Transverse colon (tissue), 4 donors: Measurements from ENCODE around the gene VWA8. TPM values are rescaled to one million over a fixed set of nuclear protein-coding genes. Genes with fewer than 3 reads are reported as not detected.

Experiments used
- DNase-seq: peaks from one replicate; pipeline ENCODE4 v3.0.0-alpha.2; 2019
- H3K27ac ChIP-seq, 4 donors: fragments of 200-600 bp; sonication (generic); 2 replicates each; pipeline ENCODE4 v1.5.1; 2016 to 2018; ENCODE audit warnings: inconsistent platforms in 4 of 4
- H3K27me3 ChIP-seq: fragments of 200-600 bp; sonication (generic); 2 replicates; pipeline ENCODE4 v1.5.1; 2017; ENCODE audit warnings: inconsistent platforms
- H3K36me3 ChIP-seq, 4 donors: fragments of 200-600 bp; sonication (generic); 2 replicates each; pipeline ENCODE4 v1.5.1; 2017 to 2019; ENCODE audit warnings: inconsistent platforms in 4 of 4
- H3K4me1 ChIP-seq, 4 donors: fragments of 200-600 bp; sonication (generic); 2 replicates each; pipeline ENCODE4 v1.5.1; 2017 to 2020; ENCODE audit warnings: inconsistent platforms in 4 of 4
- H3K4me3 ChIP-seq, 4 donors: fragments of 200-600 bp; sonication (generic); 1 replicate in 1 of 4; 2 replicates in 3 of 4; pipeline versions ENCODE4 v1.5.1 to v1.6.1; 2017 to 2019; ENCODE audit warnings: inconsistent platforms in 4 of 4
- H3K9me3 ChIP-seq, 2 donors: fragments of 200-600 bp; sonication (generic); 2 replicates each; pipeline ENCODE4 v1.5.1; 2017 to 2019; ENCODE audit warnings: inconsistent platforms in 2 of 2
- CTCF ChIP-seq, 5 experiments: fragments of 200-600 bp in 3 of 5; fragments of 450-650 bp in 2 of 5; sonication (generic) in 3 of 5; IDR thresholded peaks; 1 replicate in 2 of 5; 2 replicates in 3 of 5; pipeline ENCODE4 v1.5.1; 2016 to 2017; ENCODE audit warnings: antibody characterized with exemption in 5 of 5, inconsistent platforms in 3 of 5, mild to moderate bottlenecking in 2 of 5, moderate library complexity in 1 of 5
- EP300 ChIP-seq: sonication (generic); formaldehyde crosslinking; IDR thresholded peaks from one replicate; pipeline ENCODE4 v1.6.1; 2017; ENCODE audit warnings: antibody characterized with exemption, low read depth
- POLR2A ChIP-seq: fragments of 450-650 bp; IDR thresholded peaks from one replicate; pipeline ENCODE4 v1.6.1; 2016; ENCODE audit warnings: antibody characterized with exemption, mild to moderate bottlenecking, moderate library complexity
- POLR2AphosphoS5 ChIP-seq, 3 donors: sonication (generic); formaldehyde crosslinking; IDR thresholded peaks; one replicate each; pipeline ENCODE4 v1.6.1; 2016; ENCODE audit warnings: antibody characterized with exemption in 3 of 3
- WGBS, 2 donors: methylation state at CpG; one replicate each; pipeline ENCODE4 v1.1.5; 2018; ENCODE audit warnings: low coverage in 1 of 2; 5-methylcytosine and 5-hydroxymethylcytosine counted together
- in situ Hi-C, 4 donors: fragments of 200-750 bp; cut with MboI; loops; one replicate each; pipeline versions ENCODE4 v1.15.0 to v1.15.1; 2017; ENCODE audit warnings: low sequenced_read_pairs in 3 of 4, low pct_ligation_motif_present in 1 of 4, low pct_unique_long_range_greater_than_20kb in 1 of 4
- intact Hi-C: fragments of 100-400 bp; cut with DNase I; formaldehyde crosslinking; loops from one replicate; pipeline ENCODE4 v1.15.1; 2023; ENCODE audit warnings: low total_unique reads
- total RNA-seq, 4 donors: library from RNA; depleted of rRNA; stranded (reverse); fragments of >200 nt; gene quantifications; one replicate each; pipeline ENCODE4 v1.1.0, GENCODE V29; 2016

VWA8 gene
- total RNA-seq, 4 donors from 2014 or later, result 12.7 to 65.1 (median 35.0) TPM

DNA sequence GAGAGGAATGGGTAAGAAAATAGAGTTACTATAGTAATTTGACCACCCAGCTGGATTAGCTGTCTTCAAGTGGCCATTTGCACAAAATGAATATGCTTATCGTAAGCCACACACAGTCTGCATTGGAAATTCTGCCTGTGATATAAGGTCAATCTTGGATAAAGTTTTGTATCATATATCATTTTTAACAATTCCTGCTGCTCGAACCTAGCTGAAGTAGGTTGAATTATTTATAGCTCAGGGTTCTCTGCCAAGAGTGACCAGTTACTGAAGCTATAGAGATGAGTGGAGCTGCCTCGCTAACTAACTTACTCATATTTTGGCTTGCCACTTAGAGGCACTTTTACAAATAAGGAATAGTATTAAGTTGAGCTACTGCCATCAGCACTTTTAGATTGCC, 282.7 kb downstream of the VWA8 start:
- Histone ChIP-seq H3K4me3 (no peak overlapping the region), H3K9me3 (no peaks in the 10 kb centered on the region), H3K4me1 (peaks cover 0 to 4% (median 0%) of the 10 kb centered on the region in 4 donors), H3K36me3 (no peaks in the 10 kb centered on the region), H3K27ac (peak overlapping the region in 2 of 4 donors; percentile 31), H3K27me3 (no peaks in the 10 kb centered on the region)
- DNase-seq, result no peak
- WGBS, 2 donors, result 69 to 82% methylated on average over 3 of the region's 3 CpGs
- in situ Hi-C loops (no loop called here), intact Hi-C loops (no loop called here)
- TF ChIP-seq POLR2AphosphoS5 (IDR thresholded peaks at IDR 0.05) (no peak), EP300 (no peak), CTCF (IDR thresholded peaks at IDR 0.05) (no peak), POLR2A (no peak)

- Histone ChIP-seq H3K27me3 (no peaks in the 10 kb centered on the region), H3K4me3 (no peak overlapping the region), H3K36me3 (peaks cover 0 to 6% (median 0%) of the 10 kb centered on the region in 4 donors), H3K4me1 (peaks cover 0 to 4% (median 0%) of the 10 kb centered on the region in 4 donors), H3K9me3 (no peaks in the 10 kb centered on the region), H3K27ac (no peak overlapping the region)
- 94 to 97% methylated on average over 2 to 3 of the region's 3 CpGs for WGBS, 2 donors
- in situ Hi-C loops, result no loop called here
- TF ChIP-seq POLR2A, result no peak
- no peak for TF ChIP-seq EP300
- TF ChIP-seq POLR2AphosphoS5 (IDR thresholded peaks at IDR 0.05), result no peak
- no peak for TF ChIP-seq CTCF (IDR thresholded peaks at IDR 0.05)
- DNase-seq, result no peak
- intact Hi-C loops, result no loop called here
Observed at GRCh38 chr13:41675306-41675705, 285.6 kb downstream of the VWA8 start.

- H3K4me1 ChIP-seq, result peaks cover 0 to 4% (median 0%) of the 10 kb centered on the region in 4 donors
- H3K36me3 ChIP-seq, result peaks cover 0 to 9% (median 0%) of the 10 kb centered on the region in 4 donors
- no peak for TF ChIP-seq POLR2AphosphoS5 (IDR thresholded peaks at IDR 0.05)
- TF ChIP-seq EP300, result no peak
- TF ChIP-seq POLR2A, result no peak
- TF ChIP-seq CTCF (IDR thresholded peaks at IDR 0.05), result no peak
- H3K4me3 ChIP-seq, result no peak overlapping the region
- H3K27me3 ChIP-seq, result no peaks in the 10 kb centered on the region
- DNase-seq, result no peak
- 48 to 100% methylated on average over 1 to 2 of the region's 2 CpGs for WGBS, 2 donors
- in situ Hi-C loops, result loop anchor here in 2 of 4 donors (25.0 kb wide), 2 partner anchors 262 to 438 kb away; no protein-coding TSS in a partner anchor
- no peak overlapping the region for H3K27ac ChIP-seq
- intact Hi-C loops, result no loop called here
- no peaks in the 10 kb centered on the region for H3K9me3 ChIP-seq
Observed at GRCh38 chr13:41674246-41674645, 286.7 kb downstream of the VWA8 start.

GRCh38 chr13:41673640-41674039, 287.3 kb downstream of the VWA8 start:
- no peak overlapping the region for H3K27ac ChIP-seq
- intact Hi-C loops, result no loop called here
- no peak for DNase-seq
- peaks cover 0 to 9% (median 0%) of the 10 kb centered on the region in 4 donors for H3K36me3 ChIP-seq
- H3K9me3 ChIP-seq, result no peaks in the 10 kb centered on the region
- TF ChIP-seq EP300, result no peak
- TF ChIP-seq POLR2AphosphoS5 (IDR thresholded peaks at IDR 0.05), result no peak
- no peak for TF ChIP-seq CTCF (IDR thresholded peaks at IDR 0.05)
- no peak for TF ChIP-seq POLR2A
- H3K4me3 ChIP-seq, result no peak overlapping the region
- peaks cover 0 to 1% (median 0%) of the 10 kb centered on the region in 4 donors for H3K4me1 ChIP-seq
- WGBS, 2 donors, result 74 to 85% methylated on average over 2 of the region's 2 CpGs
- in situ Hi-C loops, result loop anchor here in 2 of 4 donors (25.0 kb wide), 2 partner anchors 261 to 439 kb away; no protein-coding TSS in a partner anchor
- H3K27me3 ChIP-seq, result no peaks in the 10 kb centered on the region
